WTC11 (cell line): Measurements from ENCODE around the gene ZNF841. TPM values are rescaled to one million over a fixed set of nuclear protein-coding genes. Genes with fewer than 3 reads are reported as not detected.
"Not testable (repeated sequence)": the region's sequence is repeated elsewhere in the genome, so short reads cannot be mapped to it uniquely, and the experiment has no call there.

Source experiments
- ATAC-seq: fragments of 200-7000 bp; cut with Tn5 transposase; 2 replicates; pipeline ENCODE4 v1.10.0; 2021; ENCODE audit warnings: mild to moderate bottlenecking, moderate library complexity
- CTCF ChIA-PET: fragments of 300-600 bp; sonication (Branson Sonifier 250); formaldehyde crosslinking; loops from one replicate; lab custom pipeline; 2021; ENCODE audit warnings: antibody characterized with exemption; lab: Charles Lee
- POLR2A ChIA-PET: fragments of 350-600 bp; sonication (Branson Sonifier 250); formaldehyde crosslinking; loops from one replicate; lab custom pipeline; 2021; ENCODE audit warnings: antibody characterized with exemption; lab: Charles Lee
- DNase-seq: peaks from one replicate; pipeline ENCODE4 v3.0.0; 2021; ENCODE audit warnings: low spot score
- H3K27ac Mint-ChIP-seq: 2 replicates; pipeline ENCODE4 v1.8.0; 2021; ENCODE audit warnings: mixed read lengths
- H3K27me3 Mint-ChIP-seq: 2 replicates; pipeline ENCODE4 v1.8.0; 2021; ENCODE audit warnings: low read depth, mild to moderate bottlenecking, moderate library complexity, mixed read lengths
- H3K36me3 Mint-ChIP-seq: 2 replicates; pipeline ENCODE4 v1.8.0; 2021; ENCODE audit warnings: mixed read lengths
- H3K4me1 Mint-ChIP-seq: 2 replicates; pipeline ENCODE4 v1.8.0; 2022; ENCODE audit warnings: mixed read lengths
- H3K4me3 Mint-ChIP-seq: 2 replicates; pipeline ENCODE4 v1.8.0; 2021; ENCODE audit warnings: mild to moderate bottlenecking, moderate library complexity, mixed read lengths
- H3K9me3 Mint-ChIP-seq: 2 replicates; pipeline ENCODE4 v1.8.0; 2021; ENCODE audit warnings: mixed read lengths
- EMX1 ChIP-seq: fragments of 250-450 bp; sonication (Bioruptor Pico); IDR thresholded peaks from 2 replicates; pipeline ENCODE4 v1.8.0; 2021; ENCODE audit warnings: mild to moderate bottlenecking
- GABPB1 ChIP-seq: sonication (generic); formaldehyde crosslinking; IDR thresholded peaks from 2 replicates; pipeline ENCODE4 v1.8.1; 2023; ENCODE audit warnings: mild to moderate bottlenecking, missing genetic modification reagents
- IRF1 ChIP-seq: sonication (generic); formaldehyde crosslinking; IDR thresholded peaks from 2 replicates; pipeline ENCODE4 v1.8.0; 2023; ENCODE audit warnings: missing genetic modification reagents
- MYBL2 ChIP-seq: sonication (generic); formaldehyde crosslinking; IDR thresholded peaks from 2 replicates; pipeline ENCODE4 v1.8.1; 2023; ENCODE audit warnings: mild to moderate bottlenecking, moderate library complexity, missing genetic modification reagents
- NR1H2 ChIP-seq: sonication (generic); formaldehyde crosslinking; IDR thresholded peaks from 2 replicates; pipeline ENCODE4 v1.9.0; 2021; ENCODE audit warnings: mild to moderate bottlenecking, moderate library complexity, missing genetic modification reagents
- ZNF396 ChIP-seq: fragments of 250-450 bp; sonication (Bioruptor Pico); IDR thresholded peaks from 2 replicates; pipeline ENCODE4 v1.8.0; 2021; ENCODE audit warnings: mild to moderate bottlenecking, moderate library complexity, borderline replicate concordance
- ZNF425 ChIP-seq: fragments of 250-450 bp; sonication (Bioruptor Pico); conservative IDR thresholded peaks from 2 replicates; pipeline ENCODE4 v1.9.0; 2021; ENCODE audit warnings: mild to moderate bottlenecking
- total RNA-seq: library from RNA; stranded (reverse); gene quantifications from 3 replicates; pipeline ENCODE4 v1.2.3, GENCODE V29; 2021
- TF ChIP-seq, protein P1 (sequence below): sonication (generic); formaldehyde crosslinking; IDR thresholded peaks from 2 replicates; pipeline ENCODE4 v1.8.0; 2023; ENCODE audit warnings: missing genetic modification reagents, mild to moderate bottlenecking, borderline replicate concordance
- TF ChIP-seq, protein P2 (sequence below): fragments of 250-450 bp; sonication (Bioruptor Pico); IDR thresholded peaks from 2 replicates; pipeline ENCODE4 v1.9.0; 2021; ENCODE audit warnings: mild to moderate bottlenecking
- TF ChIP-seq, protein P3 (sequence below): sonication (generic); formaldehyde crosslinking; IDR thresholded peaks from 2 replicates; pipeline ENCODE4 v1.8.1; 2022; ENCODE audit warnings: mild to moderate bottlenecking, moderate library complexity, missing genetic modification reagents
- TF ChIP-seq, protein P4 (sequence below): sonication (generic); formaldehyde crosslinking; IDR thresholded peaks from 2 replicates; pipeline ENCODE4 v1.8.0; 2022; ENCODE audit warnings: mild to moderate bottlenecking, missing genetic modification reagents

Gene ZNF841
- total RNA-seq, 1 experiment from 2014 or later = 27.9 TPM

- TF ChIP-seq, protein P1, sequence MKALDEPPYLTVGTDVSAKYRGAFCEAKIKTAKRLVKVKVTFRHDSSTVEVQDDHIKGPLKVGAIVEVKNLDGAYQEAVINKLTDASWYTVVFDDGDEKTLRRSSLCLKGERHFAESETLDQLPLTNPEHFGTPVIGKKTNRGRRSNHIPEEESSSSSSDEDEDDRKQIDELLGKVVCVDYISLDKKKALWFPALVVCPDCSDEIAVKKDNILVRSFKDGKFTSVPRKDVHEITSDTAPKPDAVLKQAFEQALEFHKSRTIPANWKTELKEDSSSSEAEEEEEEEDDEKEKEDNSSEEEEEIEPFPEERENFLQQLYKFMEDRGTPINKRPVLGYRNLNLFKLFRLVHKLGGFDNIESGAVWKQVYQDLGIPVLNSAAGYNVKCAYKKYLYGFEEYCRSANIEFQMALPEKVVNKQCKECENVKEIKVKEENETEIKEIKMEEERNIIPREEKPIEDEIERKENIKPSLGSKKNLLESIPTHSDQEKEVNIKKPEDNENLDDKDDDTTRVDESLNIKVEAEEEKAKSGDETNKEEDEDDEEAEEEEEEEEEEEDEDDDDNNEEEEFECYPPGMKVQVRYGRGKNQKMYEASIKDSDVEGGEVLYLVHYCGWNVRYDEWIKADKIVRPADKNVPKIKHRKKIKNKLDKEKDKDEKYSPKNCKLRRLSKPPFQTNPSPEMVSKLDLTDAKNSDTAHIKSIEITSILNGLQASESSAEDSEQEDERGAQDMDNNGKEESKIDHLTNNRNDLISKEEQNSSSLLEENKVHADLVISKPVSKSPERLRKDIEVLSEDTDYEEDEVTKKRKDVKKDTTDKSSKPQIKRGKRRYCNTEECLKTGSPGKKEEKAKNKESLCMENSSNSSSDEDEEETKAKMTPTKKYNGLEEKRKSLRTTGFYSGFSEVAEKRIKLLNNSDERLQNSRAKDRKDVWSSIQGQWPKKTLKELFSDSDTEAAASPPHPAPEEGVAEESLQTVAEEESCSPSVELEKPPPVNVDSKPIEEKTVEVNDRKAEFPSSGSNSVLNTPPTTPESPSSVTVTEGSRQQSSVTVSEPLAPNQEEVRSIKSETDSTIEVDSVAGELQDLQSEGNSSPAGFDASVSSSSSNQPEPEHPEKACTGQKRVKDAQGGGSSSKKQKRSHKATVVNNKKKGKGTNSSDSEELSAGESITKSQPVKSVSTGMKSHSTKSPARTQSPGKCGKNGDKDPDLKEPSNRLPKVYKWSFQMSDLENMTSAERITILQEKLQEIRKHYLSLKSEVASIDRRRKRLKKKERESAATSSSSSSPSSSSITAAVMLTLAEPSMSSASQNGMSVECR (CRISPR knock-in tag) = peak; percentile 87; the same call in 1 of the 2 replicates
- TF ChIP-seq EMX1 (CRISPR knock-in tag) = no peak
- TF ChIP-seq, protein P2, sequence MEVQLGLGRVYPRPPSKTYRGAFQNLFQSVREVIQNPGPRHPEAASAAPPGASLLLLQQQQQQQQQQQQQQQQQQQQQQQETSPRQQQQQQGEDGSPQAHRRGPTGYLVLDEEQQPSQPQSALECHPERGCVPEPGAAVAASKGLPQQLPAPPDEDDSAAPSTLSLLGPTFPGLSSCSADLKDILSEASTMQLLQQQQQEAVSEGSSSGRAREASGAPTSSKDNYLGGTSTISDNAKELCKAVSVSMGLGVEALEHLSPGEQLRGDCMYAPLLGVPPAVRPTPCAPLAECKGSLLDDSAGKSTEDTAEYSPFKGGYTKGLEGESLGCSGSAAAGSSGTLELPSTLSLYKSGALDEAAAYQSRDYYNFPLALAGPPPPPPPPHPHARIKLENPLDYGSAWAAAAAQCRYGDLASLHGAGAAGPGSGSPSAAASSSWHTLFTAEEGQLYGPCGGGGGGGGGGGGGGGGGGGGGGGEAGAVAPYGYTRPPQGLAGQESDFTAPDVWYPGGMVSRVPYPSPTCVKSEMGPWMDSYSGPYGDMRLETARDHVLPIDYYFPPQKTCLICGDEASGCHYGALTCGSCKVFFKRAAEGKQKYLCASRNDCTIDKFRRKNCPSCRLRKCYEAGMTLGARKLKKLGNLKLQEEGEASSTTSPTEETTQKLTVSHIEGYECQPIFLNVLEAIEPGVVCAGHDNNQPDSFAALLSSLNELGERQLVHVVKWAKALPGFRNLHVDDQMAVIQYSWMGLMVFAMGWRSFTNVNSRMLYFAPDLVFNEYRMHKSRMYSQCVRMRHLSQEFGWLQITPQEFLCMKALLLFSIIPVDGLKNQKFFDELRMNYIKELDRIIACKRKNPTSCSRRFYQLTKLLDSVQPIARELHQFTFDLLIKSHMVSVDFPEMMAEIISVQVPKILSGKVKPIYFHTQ (CRISPR knock-in tag) = no peak
- TF ChIP-seq, protein P3, sequence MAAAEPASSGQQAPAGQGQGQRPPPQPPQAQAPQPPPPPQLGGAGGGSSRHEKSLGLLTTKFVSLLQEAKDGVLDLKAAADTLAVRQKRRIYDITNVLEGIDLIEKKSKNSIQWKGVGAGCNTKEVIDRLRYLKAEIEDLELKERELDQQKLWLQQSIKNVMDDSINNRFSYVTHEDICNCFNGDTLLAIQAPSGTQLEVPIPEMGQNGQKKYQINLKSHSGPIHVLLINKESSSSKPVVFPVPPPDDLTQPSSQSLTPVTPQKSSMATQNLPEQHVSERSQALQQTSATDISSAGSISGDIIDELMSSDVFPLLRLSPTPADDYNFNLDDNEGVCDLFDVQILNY = peak; percentile 57; the same call in 1 of the 2 replicates
- TF ChIP-seq, protein P4, sequence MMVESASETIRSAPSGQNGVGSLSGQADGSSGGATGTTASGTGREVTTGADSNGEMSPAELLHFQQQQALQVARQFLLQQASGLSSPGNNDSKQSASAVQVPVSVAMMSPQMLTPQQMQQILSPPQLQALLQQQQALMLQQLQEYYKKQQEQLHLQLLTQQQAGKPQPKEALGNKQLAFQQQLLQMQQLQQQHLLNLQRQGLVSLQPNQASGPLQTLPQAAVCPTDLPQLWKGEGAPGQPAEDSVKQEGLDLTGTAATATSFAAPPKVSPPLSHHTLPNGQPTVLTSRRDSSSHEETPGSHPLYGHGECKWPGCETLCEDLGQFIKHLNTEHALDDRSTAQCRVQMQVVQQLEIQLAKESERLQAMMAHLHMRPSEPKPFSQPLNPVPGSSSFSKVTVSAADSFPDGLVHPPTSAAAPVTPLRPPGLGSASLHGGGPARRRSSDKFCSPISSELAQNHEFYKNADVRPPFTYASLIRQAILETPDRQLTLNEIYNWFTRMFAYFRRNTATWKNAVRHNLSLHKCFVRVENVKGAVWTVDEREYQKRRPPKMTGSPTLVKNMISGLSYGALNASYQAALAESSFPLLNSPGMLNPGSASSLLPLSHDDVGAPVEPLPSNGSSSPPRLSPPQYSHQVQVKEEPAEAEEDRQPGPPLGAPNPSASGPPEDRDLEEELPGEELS = no peak
- TF ChIP-seq ZNF425 (CRISPR knock-in tag) = no peak
- TF ChIP-seq MYBL2 = 0 out of 2 replicates have a peak, but pooled peaks have one; percentile 63
- no peak for TF ChIP-seq GABPB1
- TF ChIP-seq IRF1 (CRISPR knock-in tag) = 0 out of 2 replicates have a peak, but pooled peaks have one; percentile 37
- no peak for TF ChIP-seq ZNF396 (CRISPR knock-in tag)
- no peak for TF ChIP-seq NR1H2 (CRISPR knock-in tag)
Measured at GRCh38 chr19:52028027-52028779, 67.4 kb downstream of the ZNF841 start, which contains the start of gene ZNF614 (continued).

GRCh38 chr19:52026255-52026990, 69.1 kb downstream of the ZNF841 start:
- Mint-ChIP-seq H3K27ac (peak overlapping the region; percentile 43; the same call in 1 of the 2 replicates), H3K9me3 (peaks cover 24% of the 10 kb centered on the region), H3K36me3 (peaks cover 52% of the 10 kb centered on the region), H3K4me3 (peak overlapping the region; percentile 86), H3K4me1 (peaks cover 12% of the 10 kb centered on the region)
- ATAC-seq, POLR2A ChIA-PET, H3K27me3 Mint-ChIP-seq, DNase-seq, CTCF ChIA-PET: not testable (repeated sequence)

DNA sequence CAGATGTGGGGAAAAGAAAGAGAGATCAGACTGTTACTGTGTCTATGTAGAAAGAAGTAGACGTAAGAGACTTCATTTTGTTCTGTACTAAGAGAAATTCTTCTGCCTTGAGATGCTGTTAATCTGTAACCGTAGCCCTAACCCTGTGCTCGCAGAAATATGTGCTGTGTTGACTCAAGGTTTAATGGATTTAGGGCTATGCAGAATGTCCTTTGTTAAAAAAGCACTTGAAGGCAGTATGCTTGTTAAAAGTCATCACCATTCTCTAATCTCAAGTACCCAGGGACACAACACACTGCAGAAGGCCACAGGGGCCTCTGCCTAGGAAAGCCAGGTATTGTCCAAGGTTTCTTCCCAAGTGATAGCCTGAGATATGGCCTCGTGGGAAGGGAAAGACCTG, 71.1 kb downstream of the ZNF841 start:
- H3K4me1 Mint-ChIP-seq = peaks cover 12% of the 10 kb centered on the region
- H3K4me3 Mint-ChIP-seq, DNase-seq, CTCF ChIA-PET, POLR2A ChIA-PET, ATAC-seq, H3K27me3 Mint-ChIP-seq, H3K27ac Mint-ChIP-seq: not testable (repeated sequence)
- peaks cover 15% of the 10 kb centered on the region for H3K9me3 Mint-ChIP-seq
- peaks cover 59% of the 10 kb centered on the region for H3K36me3 Mint-ChIP-seq
